Activated CD8-positive, alpha-beta T cell treated with anti-CD3 and anti-CD28 coated beads for 36 hours (primary cell): ENCODE measurements around the gene CCDC93. TPM values are rescaled to one million over a fixed set of nuclear protein-coding genes. Genes with fewer than 3 reads are reported as not detected.

ENCODE experiments used
- ATAC-seq: fragments of 200-7000 bp; cut with Tn5 transposase; one replicate; pipeline ENCODE4 v1.10.0; 2021; ENCODE audit warnings: mild to moderate bottlenecking, moderate library complexity
- CTCF ChIA-PET: fragments of 350-600 bp; sonication (Branson Sonifier 250); formaldehyde crosslinking; loops from one replicate; lab custom pipeline; 2021; ENCODE audit warnings: antibody characterized with exemption; lab: Charles Lee
- POLR2A ChIA-PET: fragments of 350-600 bp; sonication (Branson Sonifier 250); formaldehyde crosslinking; loops from one replicate; lab custom pipeline; 2021; ENCODE audit warnings: antibody characterized with exemption; lab: Charles Lee
- DNase-seq: peaks from one replicate; pipeline ENCODE4 v3.0.0-alpha.2; 2020
- H3K27ac Mint-ChIP-seq: one replicate; pipeline ENCODE4 v1.8.0; 2021; ENCODE audit warnings: mild to moderate bottlenecking, mixed read lengths
- H3K27me3 Mint-ChIP-seq: one replicate; pipeline ENCODE4 v1.8.0; 2021; ENCODE audit warnings: mixed read lengths
- H3K36me3 Mint-ChIP-seq: one replicate; pipeline ENCODE4 v1.8.0; 2021; ENCODE audit warnings: low read depth, mixed read lengths
- H3K4me1 Mint-ChIP-seq: one replicate; pipeline ENCODE4 v1.8.0; 2021; ENCODE audit warnings: low read depth, mixed read lengths
- H3K4me3 Mint-ChIP-seq: one replicate; pipeline ENCODE4 v1.8.0; 2021; ENCODE audit warnings: mild to moderate bottlenecking, moderate library complexity, mixed read lengths
- H3K9me3 Mint-ChIP-seq: one replicate; pipeline ENCODE4 v1.8.0; 2021; ENCODE audit warnings: mixed read lengths
- intact Hi-C: fragments of 100-400 bp; cut with micrococcal nuclease; formaldehyde crosslinking; loops from one replicate; pipeline ENCODE4 v1.10.0; 2022
- total RNA-seq, 2 experiments: library from RNA; stranded (reverse); gene quantifications; one replicate each; pipeline ENCODE4 v1.2.3, GENCODE V29; 2021
- TF ChIP-seq, protein P1 (sequence below): fragments of 200-600 bp; IDR thresholded peaks from one replicate; pipeline ENCODE4 v1.8.0; 2022; ENCODE audit warnings: antibody characterized with exemption, mild to moderate bottlenecking

The CCDC93 gene
- total RNA-seq, 2 experiments from 2014 or later = 24.5 to 25.4 TPM

- DNase-seq (no peak), ATAC-seq (no peak)
- no peaks in the 10 kb centered on the region for H3K9me3 Mint-ChIP-seq
- no peak overlapping the region for H3K27ac Mint-ChIP-seq
- intact Hi-C loops = no loop called here
- H3K4me3 Mint-ChIP-seq = no peak overlapping the region
- ChIA-PET POLR2A (no interaction called here), CTCF (interaction anchor here (1.0 to 3.5 kb wide), 3 partner anchors 10 to 22 kb away, joined by 3 to 11 read pairs (median 9); no protein-coding TSS in a partner anchor)
- H3K4me1 Mint-ChIP-seq = peaks cover 2% of the 10 kb centered on the region
- H3K36me3 Mint-ChIP-seq = no peaks in the 10 kb centered on the region
- peaks cover 24% of the 10 kb centered on the region for H3K27me3 Mint-ChIP-seq
- TF ChIP-seq, protein P1, sequence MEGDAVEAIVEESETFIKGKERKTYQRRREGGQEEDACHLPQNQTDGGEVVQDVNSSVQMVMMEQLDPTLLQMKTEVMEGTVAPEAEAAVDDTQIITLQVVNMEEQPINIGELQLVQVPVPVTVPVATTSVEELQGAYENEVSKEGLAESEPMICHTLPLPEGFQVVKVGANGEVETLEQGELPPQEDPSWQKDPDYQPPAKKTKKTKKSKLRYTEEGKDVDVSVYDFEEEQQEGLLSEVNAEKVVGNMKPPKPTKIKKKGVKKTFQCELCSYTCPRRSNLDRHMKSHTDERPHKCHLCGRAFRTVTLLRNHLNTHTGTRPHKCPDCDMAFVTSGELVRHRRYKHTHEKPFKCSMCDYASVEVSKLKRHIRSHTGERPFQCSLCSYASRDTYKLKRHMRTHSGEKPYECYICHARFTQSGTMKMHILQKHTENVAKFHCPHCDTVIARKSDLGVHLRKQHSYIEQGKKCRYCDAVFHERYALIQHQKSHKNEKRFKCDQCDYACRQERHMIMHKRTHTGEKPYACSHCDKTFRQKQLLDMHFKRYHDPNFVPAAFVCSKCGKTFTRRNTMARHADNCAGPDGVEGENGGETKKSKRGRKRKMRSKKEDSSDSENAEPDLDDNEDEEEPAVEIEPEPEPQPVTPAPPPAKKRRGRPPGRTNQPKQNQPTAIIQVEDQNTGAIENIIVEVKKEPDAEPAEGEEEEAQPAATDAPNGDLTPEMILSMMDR = no peak
Observed at GRCh38 chr2:118050386-118050785, 36.5 kb upstream of the CCDC93 start.

GRCh38 chr2:118049816-118050140, 35.9 kb upstream of the CCDC93 start:
- POLR2A ChIA-PET = no interaction called here
- peaks cover 2% of the 10 kb centered on the region for H3K4me1 Mint-ChIP-seq
- no peaks in the 10 kb centered on the region for H3K36me3 Mint-ChIP-seq
- H3K27ac Mint-ChIP-seq = no peak overlapping the region
- CTCF ChIA-PET = interaction anchor here (3.5 kb wide), 1 partner anchor 17 kb away, joined by 11 read pairs; no protein-coding TSS in a partner anchor
- no peaks in the 10 kb centered on the region for H3K9me3 Mint-ChIP-seq
- no peak overlapping the region for H3K4me3 Mint-ChIP-seq
- peaks cover 25% of the 10 kb centered on the region for H3K27me3 Mint-ChIP-seq
- intact Hi-C loops = loop anchor here (5.0 to 10.0 kb wide), 2 partner anchors 135 to 808 kb away; no protein-coding TSS in a partner anchor
- TF ChIP-seq, protein P1 = no peak
- ATAC-seq (peak; percentile 77), DNase-seq (no peak)

DNA sequence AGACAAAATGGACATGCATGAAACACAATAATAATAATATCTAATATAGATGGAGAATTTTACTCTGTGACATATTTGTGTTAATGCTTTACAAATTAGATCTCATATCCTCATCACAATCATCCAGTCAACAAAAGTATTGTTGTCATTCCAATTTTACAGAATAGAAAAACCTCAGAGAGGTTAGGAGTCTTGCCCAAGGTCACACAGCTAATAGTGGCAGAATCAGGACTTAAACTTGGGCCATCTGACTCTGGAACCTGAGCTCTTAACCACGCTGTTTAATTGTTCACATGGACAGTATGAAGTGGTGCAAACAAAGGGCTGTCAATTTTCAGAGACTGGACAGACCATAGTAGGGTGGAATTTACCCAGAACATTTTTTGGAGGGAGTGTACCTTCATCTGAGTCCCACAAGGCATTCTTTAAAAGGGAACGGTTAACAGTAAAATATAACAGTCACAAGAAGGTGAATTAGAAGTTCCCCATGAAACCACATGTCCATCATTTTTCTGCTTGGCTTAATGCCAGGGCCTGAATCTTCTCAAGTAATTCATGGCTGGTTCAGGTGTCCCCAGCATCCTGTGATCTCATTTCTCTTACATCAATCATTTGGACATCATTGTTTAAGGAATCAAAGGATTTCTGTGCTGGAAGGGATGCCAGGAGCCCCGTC, 35.4 kb upstream of the CCDC93 start:
- ChIA-PET CTCF (interaction anchor here (1.5 kb wide), 1 partner anchor 172 kb away, joined by 4 read pairs; no protein-coding TSS in a partner anchor), POLR2A (no interaction called here)
- Mint-ChIP-seq H3K36me3 (no peaks in the 10 kb centered on the region), H3K9me3 (no peaks in the 10 kb centered on the region), H3K27me3 (peaks cover 29% of the 10 kb centered on the region), H3K4me1 (peaks cover 2% of the 10 kb centered on the region), H3K27ac (no peak overlapping the region), H3K4me3 (no peak overlapping the region)
- intact Hi-C loops = loop anchor here (5.0 to 10.0 kb wide), 2 partner anchors 136 to 808 kb away; no protein-coding TSS in a partner anchor
- ATAC-seq (no peak), DNase-seq (peak; percentile 13)
- TF ChIP-seq, protein P1 = no peak

DNA sequence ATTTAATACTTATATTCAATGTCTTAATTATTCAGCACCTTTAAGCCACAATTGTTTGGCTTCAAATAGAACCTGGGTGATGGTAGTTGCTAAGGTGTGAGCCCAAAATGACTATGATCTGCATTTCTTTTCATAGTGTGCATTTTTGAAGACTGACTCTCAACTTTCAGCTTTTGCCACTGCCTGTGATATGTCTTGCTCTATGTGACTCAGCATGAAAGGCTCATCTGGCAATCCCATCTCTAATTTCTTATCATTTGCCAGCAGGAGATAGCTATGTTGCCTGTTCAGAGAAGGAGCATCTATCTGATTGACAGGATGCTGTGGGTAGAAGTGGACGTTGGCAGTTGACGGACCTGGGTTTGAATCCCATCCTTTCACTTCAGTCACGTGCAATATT, 34.5 kb upstream of the CCDC93 start:
- intact Hi-C loops = loop anchor here (5.0 to 10.0 kb wide), 2 partner anchors 136 to 809 kb away; no protein-coding TSS in a partner anchor

More for the DNA sequence above, 34.5 kb upstream of the CCDC93 start:
- no peak overlapping the region for H3K4me3 Mint-ChIP-seq
- H3K36me3 Mint-ChIP-seq = no peaks in the 10 kb centered on the region
- H3K9me3 Mint-ChIP-seq = no peaks in the 10 kb centered on the region
- TF ChIP-seq, protein P1 = no peak
- peaks cover 2% of the 10 kb centered on the region for H3K4me1 Mint-ChIP-seq
- no peak overlapping the region for H3K27ac Mint-ChIP-seq
- no peak for DNase-seq
- no peak for ATAC-seq
- CTCF ChIA-PET = interaction anchor here (1.5 to 2.7 kb wide), 3 partner anchors 16 to 173 kb away, joined by 4 to 16 read pairs (median 14); no protein-coding TSS in a partner anchor
- H3K27me3 Mint-ChIP-seq = peaks cover 33% of the 10 kb centered on the region
- POLR2A ChIA-PET = no interaction called here
